COR-L47 (cell line): ENCODE data around the gene DNAH3.
"Not testable (repeated sequence)": the region's sequence is repeated elsewhere in the genome, so short reads cannot be mapped to it uniquely, and the experiment has no call there.

Experiments used
- DNase-seq: peaks from one replicate; lab custom pipeline; 2025; lab: John Stamatoyannopoulos, UW

The DNAH3 gene

GRCh38 chr16:21120976-21121520, 29.6 kb downstream of the DNAH3 start:
- no peak for DNase-seq

DNA sequence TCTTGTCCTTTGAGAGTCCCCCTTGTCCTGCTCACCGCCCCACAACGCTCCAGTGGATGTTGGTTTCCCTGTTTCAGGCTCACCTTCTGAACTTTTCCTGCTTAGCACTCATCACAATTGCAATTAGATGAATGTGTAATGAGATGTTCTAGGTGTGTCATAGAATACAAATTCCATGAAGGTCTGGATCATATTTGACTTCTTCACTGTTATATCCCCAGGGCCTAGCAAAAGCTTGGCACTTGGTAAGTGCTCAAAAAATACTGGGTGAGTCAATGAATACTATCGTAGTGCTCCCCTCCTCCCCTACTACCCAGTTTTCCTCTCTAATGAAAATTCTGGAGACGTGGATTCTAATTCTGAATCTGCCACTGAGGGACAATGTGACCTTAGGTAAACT, 33.1 kb downstream of the DNAH3 start:
- no peak for DNase-seq

GRCh38 chr16:21116148-21116693, 34.4 kb downstream of the DNAH3 start:
- DNase-seq = no peak

DNA sequence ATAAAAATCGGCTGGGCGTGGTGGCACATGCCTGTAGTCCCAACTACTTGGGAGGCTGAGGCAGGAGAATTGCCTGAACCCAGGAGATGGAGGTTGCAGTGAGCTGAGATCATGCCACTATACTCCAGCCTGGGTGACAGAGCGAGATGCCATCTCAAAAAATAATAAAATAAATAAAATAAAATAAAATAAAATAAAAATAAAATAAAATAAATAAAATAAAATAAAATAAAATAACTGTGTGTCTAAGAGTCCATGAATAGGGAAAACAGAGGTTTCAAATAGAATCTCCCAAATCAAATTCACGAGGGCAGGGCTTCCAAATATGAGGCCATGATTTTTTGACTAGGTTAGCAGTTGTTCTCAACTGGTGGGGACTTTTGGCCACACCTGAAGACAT, 35.1 kb downstream of the DNAH3 start:
- DNase-seq = not testable (repeated sequence)

- no peak for DNase-seq
Observed at GRCh38 chr16:21103941-21104860, 46.4 kb downstream of the DNAH3 start.

GRCh38 chr16:21101631-21102420, 48.8 kb downstream of the DNAH3 start:
- DNase-seq = no peak

DNA sequence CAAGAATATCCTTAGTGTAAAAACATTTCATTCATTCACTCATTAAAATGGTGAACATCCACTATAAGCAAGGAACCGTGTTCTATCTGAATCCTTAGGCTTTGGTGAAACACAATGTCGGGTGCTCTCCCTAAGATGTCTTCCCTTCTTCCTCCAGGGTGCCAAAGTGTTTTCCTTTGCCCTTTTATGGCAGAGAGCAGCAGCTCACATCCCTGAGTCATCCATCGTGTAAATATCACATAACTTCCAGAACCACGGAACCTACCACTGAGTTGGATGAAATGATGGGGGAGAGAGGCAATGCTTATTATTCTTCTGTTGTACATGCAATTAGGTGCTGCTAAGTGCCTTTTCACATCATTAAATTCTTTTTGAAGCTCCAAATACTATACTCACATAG, 50.2 kb downstream of the DNAH3 start:
- no peak for DNase-seq

DNA sequence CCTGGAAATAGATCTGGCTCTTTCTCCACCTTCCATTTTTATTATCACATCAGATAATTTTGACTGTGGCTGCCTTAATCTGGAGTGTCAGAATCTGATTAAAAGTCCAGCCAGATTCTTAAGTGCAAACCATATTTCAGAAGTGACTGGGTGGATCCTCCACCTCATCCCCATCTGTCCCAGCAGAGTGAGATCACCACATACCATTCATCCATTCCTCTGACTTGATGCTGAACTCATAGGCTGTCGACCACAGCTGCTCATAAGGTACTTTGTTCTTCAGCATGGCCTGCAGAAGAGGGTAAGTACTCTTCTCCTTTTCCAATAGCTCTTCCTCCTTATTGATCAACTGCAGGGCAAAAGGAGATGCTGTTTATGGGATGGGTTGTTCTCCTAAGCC, 53.5 kb downstream of the DNAH3 start:
- no peak for DNase-seq

- DNase-seq = not testable (repeated sequence)
Observed at GRCh38 chr16:21094719-21095118, 55.9 kb downstream of the DNAH3 start.

GRCh38 chr16:21092951-21093350, 57.7 kb downstream of the DNAH3 start:
- no peak for DNase-seq

GRCh38 chr16:21088646-21089538, 61.8 kb downstream of the DNAH3 start:
- no peak for DNase-seq

DNA sequence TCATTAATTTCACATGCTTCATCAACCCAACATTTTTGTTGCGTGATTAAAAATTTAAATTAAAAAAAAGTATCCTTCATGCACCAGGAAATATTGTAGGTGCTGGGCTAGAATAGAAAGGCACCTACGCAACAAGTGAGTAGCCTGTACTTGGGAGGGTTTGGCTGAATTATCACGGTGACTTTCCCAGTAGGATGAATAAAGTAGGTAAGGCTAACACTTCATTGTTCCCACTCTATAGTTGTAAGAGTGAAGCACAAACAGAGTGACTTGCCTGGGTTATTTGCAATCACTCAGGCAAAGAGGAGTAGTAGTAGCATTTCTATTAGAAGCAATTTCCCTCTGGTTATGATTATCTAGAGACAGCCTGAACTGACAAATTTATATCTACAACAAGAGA, 62.5 kb downstream of the DNAH3 start:
- DNase-seq = no peak

- no peak for DNase-seq
Observed at GRCh38 chr16:21084631-21085225, 65.9 kb downstream of the DNAH3 start.

DNA sequence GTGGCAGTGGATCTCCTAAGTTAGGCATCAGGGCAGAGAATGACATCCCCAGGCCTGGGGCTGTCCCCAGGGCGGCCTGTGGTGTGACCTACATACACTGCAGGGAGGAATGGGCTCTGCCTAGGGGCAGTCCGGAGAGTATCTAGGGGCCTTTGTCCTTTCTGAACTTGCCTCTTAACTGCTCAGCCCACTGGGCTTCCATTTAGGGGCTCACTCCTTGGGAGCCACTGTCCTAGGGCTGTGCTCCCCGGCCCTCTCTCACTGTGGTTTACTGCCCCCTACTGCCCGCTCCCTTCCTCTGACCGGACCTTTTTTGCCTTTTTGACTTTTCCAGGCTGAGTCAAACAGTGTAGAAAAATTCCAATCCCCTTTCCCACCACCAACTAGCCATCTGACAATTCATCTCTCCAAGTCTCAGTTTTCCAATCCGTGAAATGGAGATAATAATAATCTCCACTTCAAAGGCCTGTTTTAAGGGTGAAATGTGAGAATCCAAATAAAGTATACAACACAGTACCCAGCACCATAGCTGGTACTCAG, 66.8 kb downstream of the DNAH3 start:
- DNase-seq = no peak

- DNase-seq = no peak
Observed at GRCh38 chr16:21081329-21081728, 69.3 kb downstream of the DNAH3 start.

DNA sequence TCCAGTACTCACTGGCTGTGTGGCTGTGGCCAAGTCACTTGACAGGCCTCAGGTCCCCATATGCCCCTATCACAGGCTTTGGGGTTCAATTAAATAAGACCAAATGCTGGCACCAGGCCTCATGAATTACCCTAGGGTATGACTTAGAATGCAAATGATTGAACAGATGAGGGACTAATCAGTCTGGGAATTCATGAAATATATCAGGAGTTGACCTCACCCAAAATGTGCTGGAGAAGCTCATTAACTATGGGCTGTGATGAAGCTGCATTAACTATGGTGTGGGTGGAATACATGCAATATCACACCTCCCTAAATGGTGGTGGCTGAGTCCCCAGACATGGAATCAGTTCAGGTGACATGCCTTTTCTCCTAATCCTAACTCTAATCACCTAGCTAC, 72.1 kb downstream of the DNAH3 start:
- no peak for DNase-seq

GRCh38 chr16:21076186-21076883, 74.3 kb downstream of the DNAH3 start:
- DNase-seq = no peak

GRCh38 chr16:21075252-21075651, 75.4 kb downstream of the DNAH3 start:
- no peak for DNase-seq

GRCh38 chr16:21072976-21073375, 77.7 kb downstream of the DNAH3 start:
- DNase-seq = no peak

DNA sequence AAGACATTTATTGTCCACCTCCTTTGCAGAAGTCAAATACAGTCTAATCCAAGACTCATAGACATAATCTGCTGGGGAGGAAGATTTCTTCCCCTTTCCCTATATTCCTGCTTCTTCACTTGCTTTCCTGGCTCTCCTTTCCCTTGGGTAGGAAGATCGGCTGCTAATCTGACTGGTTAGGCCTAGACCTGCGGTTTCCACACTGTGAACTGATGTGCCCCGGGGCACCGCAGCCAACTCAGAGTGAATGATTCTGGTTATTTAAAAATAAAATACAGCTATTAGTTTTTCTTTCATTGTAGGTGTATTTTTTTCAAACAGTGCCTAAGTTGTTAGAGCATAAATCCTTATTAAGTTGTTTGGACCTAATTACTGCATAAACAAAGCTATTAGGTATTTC, 78.9 kb downstream of the DNAH3 start:
- DNase-seq = no peak
